Renal cortical epithelial cell (primary cell): ENCODE measurements around the gene C19orf81. TPM values are rescaled to one million over a fixed set of nuclear protein-coding genes. Genes with fewer than 3 reads are reported as not detected.
"Not testable (repeated sequence)": the region's sequence is repeated elsewhere in the genome, so short reads cannot be mapped to it uniquely, and the experiment has no call there.

Experiments
- DNase-seq: peaks from one replicate; pipeline ENCODE4 v3.0.0-alpha.2; 2011; ENCODE audit warnings: low read depth
- total RNA-seq: library from RNA; depleted of rRNA; stranded (reverse); fragments of >200 nt; gene quantifications from 2 replicates; pipeline ENCODE4 v1.2.3, GENCODE V29; 2014

C19orf81 gene
- total RNA-seq, result 0.40 TPM in 1 of 2 replicates, not detected in the other

GRCh38 chr19:50649433-50650391 is at the start of gene C19orf81:
Gene C19orf81 (plus strand): TSS chr19:50649445. CDS start chr19:50649445, 0 bp downstream.
- DNase-seq, result no peak

- DNase-seq, result no peak
These were observed 47.7 kb upstream of the C19orf81 start for GRCh38 chr19:50601407-50602088.

DNA sequence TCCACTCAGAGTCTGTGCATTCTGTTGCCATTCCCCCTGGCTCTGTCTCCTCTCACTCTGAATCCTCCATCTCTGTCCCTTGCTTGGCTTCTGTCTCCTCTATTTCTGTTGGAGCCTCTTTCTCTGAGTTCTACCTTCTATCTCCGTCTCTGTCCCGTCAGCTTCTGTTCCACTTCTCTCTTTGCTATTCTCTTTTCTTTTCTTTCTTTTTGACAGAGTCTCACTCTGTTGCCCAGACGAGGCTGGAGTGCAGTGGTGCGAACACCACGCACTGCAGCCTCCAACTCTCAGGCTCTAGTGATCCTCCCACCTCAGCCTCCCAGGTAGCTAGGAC is 47.2 kb upstream of the C19orf81 start:
- no peak for DNase-seq

- no peak for DNase-seq
These were observed 46.7 kb upstream of the C19orf81 start for GRCh38 chr19:50602496-50602895.

GRCh38 chr19:50602935-50603334 is 46.3 kb upstream of the C19orf81 start:
- DNase-seq, result no peak

DNA sequence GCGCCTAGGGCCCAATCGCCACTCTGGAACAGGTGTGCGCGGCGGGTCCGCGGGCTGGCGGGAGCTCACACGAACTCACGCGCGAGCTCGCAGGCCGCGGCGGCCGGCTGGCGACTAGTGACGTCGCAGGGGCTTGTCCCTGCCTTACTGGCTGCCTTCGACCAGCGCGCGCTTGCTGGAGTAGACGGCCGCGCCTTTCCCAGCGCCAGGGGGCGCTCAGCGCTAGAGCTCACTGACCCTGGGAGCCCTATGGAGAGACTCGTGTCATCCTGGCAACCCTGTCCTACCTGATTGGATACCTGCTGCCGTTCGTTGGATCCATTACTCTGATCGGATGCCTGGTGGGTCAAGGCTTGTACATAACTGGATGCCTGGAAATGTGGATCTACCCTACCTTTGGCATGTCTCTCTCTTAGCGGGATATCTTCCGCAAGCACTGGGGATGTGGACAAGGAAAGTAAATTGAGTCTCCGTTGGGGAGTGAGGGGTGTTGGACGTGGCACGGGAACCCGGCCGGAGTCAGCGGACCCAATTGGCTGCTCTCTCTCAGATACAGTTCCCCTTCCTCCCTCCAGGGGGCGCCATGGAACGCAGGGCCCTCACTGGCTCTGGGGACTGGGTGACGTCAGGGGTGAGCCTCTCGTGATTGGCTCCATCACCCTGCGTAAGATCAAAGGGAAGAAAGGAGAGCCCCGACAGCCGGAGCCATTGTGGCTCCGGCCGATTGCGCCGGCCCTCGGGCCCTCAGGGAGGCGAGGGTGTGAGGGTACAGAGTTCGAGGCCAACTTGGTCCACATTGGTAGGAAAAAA is 44.8 kb upstream of the C19orf81 start:
- DNase-seq, result not testable (repeated sequence)

DNA sequence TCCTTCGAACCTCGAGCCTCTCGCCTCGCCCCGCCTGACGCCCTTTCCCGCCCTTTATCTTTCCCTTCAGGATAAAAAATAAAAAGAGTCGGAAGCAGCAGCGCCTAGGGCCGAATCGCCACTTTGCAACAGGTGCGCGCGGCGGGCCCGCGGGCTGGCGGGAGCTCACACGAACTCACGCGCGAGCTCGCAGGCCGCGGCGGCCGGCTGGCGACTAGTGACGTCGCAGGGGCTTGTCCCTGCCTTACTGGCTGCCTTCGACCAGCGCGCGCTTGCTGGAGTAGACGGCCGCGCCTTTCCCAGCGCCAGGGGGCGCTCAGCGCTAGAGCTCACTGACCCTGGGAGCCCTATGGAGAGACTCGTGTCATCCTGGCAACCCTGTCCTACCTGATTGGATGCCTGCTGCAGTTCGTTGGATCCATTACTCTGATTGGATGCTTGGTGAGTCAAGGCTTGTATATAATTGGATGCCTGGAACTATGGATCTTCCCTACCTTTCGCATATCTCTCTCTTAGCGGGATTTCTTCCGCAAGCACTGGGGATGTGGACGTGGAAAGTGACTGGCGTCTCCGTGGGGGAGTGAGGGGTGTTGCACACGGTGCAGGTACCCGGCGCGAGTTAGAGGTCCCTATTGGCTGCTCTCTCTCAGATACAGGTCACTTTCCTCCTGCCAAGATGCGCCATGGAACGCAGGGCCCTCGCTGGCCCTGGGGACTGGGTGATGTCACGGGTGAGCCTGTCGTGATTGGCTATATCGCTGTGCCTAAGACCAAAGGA is 43.0 kb upstream of the C19orf81 start:
- not testable (repeated sequence) for DNase-seq

GRCh38 chr19:50607388-50607787 is 41.9 kb upstream of the C19orf81 start:
- no peak for DNase-seq

DNA sequence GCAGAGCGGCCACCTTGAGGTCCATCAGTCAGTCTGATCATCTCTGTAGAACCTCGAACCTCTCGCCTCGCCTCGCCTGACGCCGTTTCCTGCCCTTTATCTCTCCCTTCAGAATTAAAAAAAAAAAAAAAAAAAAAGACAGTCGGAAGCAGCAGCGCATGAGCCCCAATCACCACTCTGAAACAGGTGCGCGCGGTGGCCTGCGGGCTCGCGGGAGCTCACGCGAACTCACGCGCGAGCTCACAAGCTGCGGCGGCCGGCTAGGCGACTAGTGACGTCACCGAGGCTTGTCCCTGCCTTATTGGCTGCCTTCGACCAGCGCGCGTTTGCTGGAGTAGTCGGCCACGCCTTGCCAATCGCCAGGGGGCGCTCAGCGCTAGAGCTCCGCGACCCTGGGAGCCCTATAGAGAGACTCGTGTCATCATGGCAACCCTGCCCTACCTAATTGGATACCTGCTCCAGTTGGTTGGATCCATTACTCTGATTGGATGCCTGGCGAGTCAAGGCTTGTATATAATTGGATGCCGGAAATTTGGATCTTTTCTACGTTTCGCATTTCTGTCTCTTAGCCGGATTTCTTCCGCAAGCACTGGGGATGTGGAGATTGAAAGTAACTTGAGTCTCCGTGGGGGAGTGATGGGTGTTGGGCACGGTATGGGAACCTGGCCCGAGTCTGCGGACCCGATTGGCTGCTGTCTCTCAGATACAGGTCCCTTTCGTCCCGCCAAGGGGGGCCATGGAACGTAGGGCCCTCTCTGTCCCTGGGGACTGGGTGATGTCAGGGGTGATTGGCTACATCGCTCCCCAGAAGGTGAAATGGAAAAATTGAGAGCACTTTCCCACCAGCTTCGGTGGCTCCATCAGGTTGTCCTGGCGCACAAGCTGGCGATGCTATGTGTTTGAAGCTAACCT is 41.1 kb upstream of the C19orf81 start:
- DNase-seq, result peak; percentile 36

- not testable (repeated sequence) for DNase-seq
These were observed 36.5 kb upstream of the C19orf81 start for GRCh38 chr19:50612504-50613404.

GRCh38 chr19:50618379-50618778 is 30.9 kb upstream of the C19orf81 start:
- not testable (repeated sequence) for DNase-seq

DNA sequence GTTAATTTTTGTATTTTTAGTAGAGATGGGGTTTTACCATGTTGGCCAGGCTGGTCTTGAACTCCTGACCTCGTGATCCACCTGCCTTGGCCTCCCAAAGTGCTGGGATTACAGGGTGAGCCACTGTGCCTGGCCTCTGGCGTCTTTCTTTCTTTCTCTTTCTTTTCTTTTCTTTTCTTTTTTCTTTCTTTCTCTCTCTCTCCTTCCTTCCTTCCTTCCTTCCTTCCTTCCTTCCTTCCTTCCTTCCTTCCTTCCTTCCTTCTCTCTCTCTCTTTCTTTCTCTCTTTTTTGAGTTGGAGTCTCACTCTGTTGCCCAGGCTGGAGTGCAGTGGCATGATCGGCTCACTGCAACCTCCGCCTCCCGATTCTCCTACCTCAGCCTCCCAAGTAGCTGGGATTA is 30.1 kb upstream of the C19orf81 start:
- not testable (repeated sequence) for DNase-seq

GRCh38 chr19:50620394-50620906 is 28.8 kb upstream of the C19orf81 start:
- DNase-seq, result not testable (repeated sequence)

- DNase-seq, result no peak
These were observed 24.2 kb upstream of the C19orf81 start for GRCh38 chr19:50624949-50625600.

DNA sequence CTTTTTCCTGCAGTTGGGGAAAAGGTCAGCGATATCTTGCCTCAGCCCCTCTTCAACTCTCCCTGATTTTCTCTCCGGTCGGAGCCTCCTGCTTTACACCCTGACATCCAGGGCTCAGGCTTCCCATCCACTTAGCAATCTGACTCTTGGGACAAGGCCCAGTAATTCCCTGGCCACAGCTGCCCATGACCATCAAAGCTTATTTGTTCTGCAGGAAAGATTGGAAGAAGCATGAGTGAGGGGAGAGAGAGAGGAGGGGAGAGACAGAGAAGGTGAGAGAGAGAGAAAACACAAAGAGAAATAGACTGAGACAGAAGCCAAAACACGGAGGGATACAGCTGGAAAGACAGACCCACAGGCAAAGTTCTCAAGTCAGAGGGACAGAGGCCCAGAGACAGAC is 23.2 kb upstream of the C19orf81 start:
- DNase-seq, result no peak

- DNase-seq, result no peak
These were observed 22.4 kb upstream of the C19orf81 start for GRCh38 chr19:50626795-50627194.

DNA sequence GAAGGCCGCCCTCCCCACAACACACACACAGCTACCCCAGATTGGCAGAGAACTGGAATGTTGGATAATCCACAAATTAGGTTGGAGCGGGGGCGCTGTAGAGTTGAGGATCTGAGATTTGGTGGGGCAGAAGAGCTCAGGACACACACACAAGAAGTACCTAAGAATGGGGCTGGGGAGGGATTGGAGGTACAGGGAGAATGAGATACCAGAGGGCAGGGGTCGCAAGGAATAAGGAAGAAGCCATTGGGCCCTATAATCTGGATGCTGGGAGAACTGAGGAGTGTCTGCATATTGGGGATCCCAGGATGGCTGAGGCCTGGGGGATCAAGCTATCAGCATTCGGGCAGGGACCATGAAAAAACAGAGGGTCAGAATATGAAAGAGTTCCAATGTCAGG is 21.1 kb upstream of the C19orf81 start:
- DNase-seq, result no peak

DNA sequence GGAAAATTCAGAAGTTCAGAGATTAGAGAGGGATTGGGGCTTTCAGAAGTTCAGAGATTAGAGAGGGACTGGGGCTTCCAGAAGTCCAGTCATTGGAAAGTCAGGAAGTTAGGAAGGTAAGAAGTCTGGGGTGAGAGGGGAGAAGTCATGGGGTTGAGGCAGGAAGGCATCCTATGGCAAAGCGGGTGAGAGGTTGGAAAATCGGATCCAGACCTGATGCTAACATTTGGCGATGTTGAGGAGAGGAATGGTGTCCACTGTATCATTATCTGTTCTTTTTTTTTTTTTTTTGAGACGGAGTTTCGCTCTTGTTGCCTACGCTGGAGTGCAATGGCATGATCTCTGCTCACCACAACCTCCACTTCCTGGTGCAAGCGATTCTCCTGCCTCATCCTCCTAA is 20.7 kb upstream of the C19orf81 start:
- no peak for DNase-seq
